Astrocyte of the hippocampus (primary cell): ENCODE results near the gene GAGE12G.
"Not testable (repeated sequence)": the region's sequence is repeated elsewhere in the genome, so short reads cannot be mapped to it uniquely, and the experiment has no call there.

Source experiments
- DNase-seq: peaks from one replicate; pipeline ENCODE4 v3.0.0; 2011; ENCODE audit warnings: low read depth, low spot score

Gene GAGE12G

GRCh38 chrX:49570100-49570499 is at the start of gene GAGE12G:
GAGE12G (plus strand) TSS chrX:49570400; CDS start chrX:49571555, 1,155 bp downstream.
- not testable (repeated sequence) for DNase-seq

- DNase-seq = not testable (repeated sequence)
Observed at GRCh38 chrX:49531877-49532276, 38.3 kb upstream of the GAGE12G start, which contains the start of gene GAGE12C. GAGE12C (plus strand) TSS chrX:49532177; CDS start chrX:49533332, 1,155 bp downstream.

- DNase-seq = not testable (repeated sequence)
Observed at GRCh38 chrX:49541433-49541832, 28.8 kb upstream of the GAGE12G start, which contains the start of gene GAGE12D. GAGE12D (plus strand) TSS chrX:49541733; CDS start chrX:49542888, 1,155 bp downstream.

- DNase-seq = not testable (repeated sequence)
Observed at GRCh38 chrX:49550989-49551388, 19.2 kb upstream of the GAGE12G start, which contains the start of gene GAGE12E. GAGE12E (plus strand) TSS chrX:49551289; CDS start chrX:49552444, 1,155 bp downstream.

- not testable (repeated sequence) for DNase-seq
Observed at GRCh38 chrX:49560542-49560941, 9.7 kb upstream of the GAGE12G start, which contains the start of gene GAGE12F. GAGE12F (plus strand) TSS chrX:49560842; CDS start chrX:49561997, 1,155 bp downstream.

GRCh38 chrX:49568728-49569127 is 1.5 kb upstream of the GAGE12G start:
- not testable (repeated sequence) for DNase-seq

- not testable (repeated sequence) for DNase-seq
Observed at GRCh38 chrX:49569152-49569551, 1.0 kb upstream of the GAGE12G start.

GRCh38 chrX:49579649-49580048 is 9.4 kb downstream of the GAGE12G start, which contains the start of gene GAGE12H:
GAGE12H (plus strand) TSS chrX:49579949; CDS start chrX:49581104, 1,155 bp downstream.
- DNase-seq = not testable (repeated sequence)

- not testable (repeated sequence) for DNase-seq
Observed at GRCh38 chrX:49589196-49589595, 19.0 kb downstream of the GAGE12G start, which contains the start of gene GAGE2A. GAGE2A (plus strand) TSS chrX:49589496; CDS start chrX:49590651, 1,155 bp downstream.

GRCh38 chrX:49589769-49590478 is 19.7 kb downstream of the GAGE12G start:
- DNase-seq = not testable (repeated sequence)

GRCh38 chrX:49590488-49590887 is 20.3 kb downstream of the GAGE12G start:
- DNase-seq = not testable (repeated sequence)

- not testable (repeated sequence) for DNase-seq
Observed at GRCh38 chrX:49598720-49599119, 28.5 kb downstream of the GAGE12G start, which contains the start of gene GAGE1. GAGE1 (plus strand) TSS chrX:49599020; CDS start chrX:49600175, 1,155 bp downstream.

GRCh38 chrX:49610718-49611310 is 40.6 kb downstream of the GAGE12G start:
- no peak for DNase-seq

- no peak for DNase-seq
Observed at GRCh38 chrX:49618574-49618973, 48.4 kb downstream of the GAGE12G start.
